Neuronal stem cell (in vitro differentiated cells): Measurements from ENCODE around the gene AZU1.

Experiments
- DNase-seq: peaks from one replicate; pipeline ENCODE4 v3.0.0-alpha.2; 2013; ENCODE audit warnings: low spot score
- H2AFZ ChIP-seq: one replicate; pipeline ENCODE4 v1.6.1; 2013; ENCODE audit warnings: mild to moderate bottlenecking, low read length, inconsistent platforms
- H2AK5ac ChIP-seq: 2 replicates; pipeline ENCODE4 v1.6.1; 2013; ENCODE audit warnings: low read depth, mild to moderate bottlenecking, inconsistent platforms, low read length, moderate library complexity, mixed read lengths
- H2BK120ac ChIP-seq: 2 replicates; pipeline ENCODE4 v1.6.1; 2013; ENCODE audit warnings: low read depth, mild to moderate bottlenecking, inconsistent platforms, low read length, moderate library complexity, mixed read lengths
- H2BK12ac ChIP-seq: one replicate; pipeline ENCODE4 v1.6.1; 2013; ENCODE audit warnings: low read length, inconsistent platforms
- H2BK15ac ChIP-seq: 2 replicates; pipeline ENCODE4 v1.6.1; 2013; ENCODE audit warnings: mild to moderate bottlenecking, low read length, inconsistent platforms, mixed read lengths
- H2BK5ac ChIP-seq: one replicate; pipeline ENCODE4 v1.6.1; 2013; ENCODE audit warnings: inconsistent platforms, mild to moderate bottlenecking, low read length, moderate library complexity
- H3K14ac ChIP-seq: one replicate; pipeline ENCODE4 v1.6.1; 2013; ENCODE audit warnings: low read length, inconsistent platforms
- H3K18ac ChIP-seq: 2 replicates; pipeline ENCODE4 v1.6.1; 2013; ENCODE audit warnings: low read length, inconsistent platforms
- H3K23ac ChIP-seq: 2 replicates; pipeline ENCODE4 v1.6.1; 2013; ENCODE audit warnings: low read depth, mild to moderate bottlenecking, mixed read lengths, low read length, inconsistent platforms; ENCODE audit not compliant: poor library complexity
- H3K27ac ChIP-seq: replicated peaks from 3 replicates; pipeline ENCODE4 v1.5.1; 2013; ENCODE audit warnings: low read length, inconsistent platforms
- H3K27me3 ChIP-seq, 3 experiments: 2 replicates each; pipeline ENCODE4 v1.6.1; 2013; ENCODE audit warnings: low read length in 3 of 3, mild to moderate bottlenecking in 2 of 3, inconsistent platforms in 1 of 3, low read depth in 1 of 3, mixed read lengths in 1 of 3, moderate library complexity in 1 of 3; ENCODE audit not compliant: control insufficient read depth in 3 of 3, insufficient read depth in 3 of 3
- H3K36me3 ChIP-seq, 2 donors: replicated peaks in 1 of 2; 2 replicates each; pipeline ENCODE4 v1.6.1; 2013; ENCODE audit warnings: low read length in 2 of 2; ENCODE audit not compliant: control insufficient read depth in 2 of 2, insufficient read depth in 2 of 2
- H3K4ac ChIP-seq: 2 replicates; pipeline ENCODE4 v1.6.1; 2013; ENCODE audit warnings: inconsistent platforms, mild to moderate bottlenecking, low read length, moderate library complexity
- H3K4me1 ChIP-seq, 2 donors: 1 replicate in 1 of 2; 2 replicates in 1 of 2; pipeline ENCODE4 v1.6.1; 2013; ENCODE audit warnings: low read length in 2 of 2, low read depth in 1 of 2; ENCODE audit not compliant: control insufficient read depth in 2 of 2, insufficient read depth in 1 of 2
- H3K4me2 ChIP-seq: one replicate; pipeline ENCODE4 v1.6.1; 2013; ENCODE audit warnings: mild to moderate bottlenecking, low read length, inconsistent platforms; ENCODE audit not compliant: insufficient read depth, poor library complexity, severe bottlenecking
- H3K4me3 ChIP-seq, 2 donors: 2 replicates each; pipeline ENCODE4 v1.5.1; 2013; ENCODE audit warnings: low read length in 2 of 2, mild to moderate bottlenecking in 2 of 2, inconsistent platforms in 1 of 2, moderate library complexity in 1 of 2
- H3K79me1 ChIP-seq: one replicate; pipeline ENCODE4 v1.6.1; 2013; ENCODE audit warnings: low read depth, mild to moderate bottlenecking, inconsistent platforms, low read length, moderate library complexity
- H3K9ac ChIP-seq: one replicate; pipeline ENCODE4 v1.6.1; 2013; ENCODE audit warnings: mild to moderate bottlenecking, low read depth, low read length, inconsistent platforms; ENCODE audit not compliant: poor library complexity
- H3K9me3 ChIP-seq, 2 donors: replicated peaks in 1 of 2; 2 replicates each; pipeline versions ENCODE3 to v1.6.1; 2013; ENCODE audit warnings: low read length in 2 of 2, mild to moderate bottlenecking in 2 of 2, inconsistent platforms in 1 of 2, low read depth in 1 of 2, mixed read lengths in 1 of 2, moderate library complexity in 1 of 2; ENCODE audit not compliant: control insufficient read depth in 2 of 2, insufficient read depth in 1 of 2
- H4K8ac ChIP-seq: one replicate; pipeline ENCODE4 v1.6.1; 2013; ENCODE audit warnings: low read depth, mild to moderate bottlenecking, inconsistent platforms, low read length, moderate library complexity
- H4K91ac ChIP-seq: one replicate; pipeline ENCODE4 v1.6.1; 2013; ENCODE audit warnings: low read length, low read depth, mild to moderate bottlenecking, inconsistent platforms; ENCODE audit not compliant: poor library complexity
- WGBS, 2 donors: extraction: QIAGEN DNeasy Blood & Tissue Kit; methylation state at CpG; one replicate each; pipeline ENCODE4 v1.1.7; 2013; ENCODE audit warnings: missing lambda C conversion rate in 2 of 2, mixed read lengths in 1 of 2; ENCODE audit not compliant: insufficient read length in 2 of 2, insufficient replicate concordance in 1 of 2; ENCODE audit errors: extremely low coverage in 2 of 2; 5-methylcytosine and 5-hydroxymethylcytosine counted together

Gene AZU1

DNA sequence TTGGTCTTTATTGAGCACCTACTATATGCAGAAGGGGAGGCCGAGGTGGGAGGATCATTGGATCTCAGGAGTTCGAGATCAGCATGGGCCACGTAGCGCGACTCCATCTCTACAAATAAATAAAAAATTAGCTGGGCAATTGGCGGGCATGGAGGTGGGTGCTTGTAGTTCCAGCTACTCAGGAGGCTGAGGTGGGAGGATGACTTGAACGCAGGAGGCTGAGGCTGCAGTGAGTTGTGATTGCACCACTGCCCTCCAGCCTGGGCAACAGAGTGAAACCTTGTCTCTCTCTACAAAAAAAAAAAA lies 35.6 kb downstream of the AZU1 start:
- Histone ChIP-seq H3K36me3 (peaks cover 3 to 11% of the 10 kb centered on the region in 2 donors), H3K4me2 (no peak overlapping the region), H3K27ac (no peak overlapping the region), H3K4me1 (peaks cover 2 to 8% of the 10 kb centered on the region in 2 donors), H3K23ac (peak overlapping the region; percentile 91), H3K14ac (no peak overlapping the region), H2BK15ac (no peak overlapping the region), H2BK120ac (no peak overlapping the region), H2AFZ (no peak overlapping the region), H2BK12ac (no peak overlapping the region), H3K18ac (peak overlapping the region; percentile 90), H2BK5ac (peak overlapping the region; percentile 66), H3K79me1 (peaks cover 5% of the 10 kb centered on the region), H3K9me3 (peaks cover 0 to 7% of the 10 kb centered on the region in 2 donors), H3K4ac (no peak overlapping the region), H3K27me3 (peaks cover 18 to 42% (median 19%) of the 10 kb centered on the region in 3 experiments), H2AK5ac (no peak overlapping the region), H3K9ac (no peak overlapping the region), H3K4me3 (no peak overlapping the region), H4K91ac (no peak overlapping the region), H4K8ac (no peak overlapping the region)
- DNase-seq = no peak
- WGBS, 2 donors = no CpG with 5 or more reads among the region's 7 CpGs

DNA sequence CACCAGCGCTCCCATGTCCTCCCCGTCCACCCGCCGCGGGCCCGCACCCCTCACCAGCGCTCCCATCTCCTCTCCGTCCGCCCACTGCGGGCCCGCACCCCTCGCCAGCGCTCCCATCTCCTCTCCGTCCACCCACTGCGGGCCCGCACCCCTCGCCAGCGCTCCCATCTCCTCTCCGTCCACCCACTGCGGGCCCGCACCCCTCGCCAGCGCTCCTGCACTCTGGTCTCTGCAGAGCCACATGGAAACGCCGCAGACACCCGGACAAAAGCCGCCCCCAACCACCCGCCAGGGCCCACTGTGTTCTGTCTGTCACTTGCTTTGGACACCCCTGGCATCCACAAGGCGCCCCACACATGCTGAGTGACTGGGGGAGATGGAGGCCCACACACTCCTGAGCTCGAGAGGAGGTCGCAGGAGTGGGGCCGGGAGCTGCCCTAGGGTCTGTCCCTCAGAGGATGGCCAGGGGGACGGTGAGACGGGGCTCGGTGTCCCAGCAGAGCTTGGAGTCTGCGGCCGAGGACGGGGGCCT lies 39.2 kb downstream of the AZU1 start:
- Histone ChIP-seq H3K14ac (no peak overlapping the region), H3K4ac (no peak overlapping the region), H4K91ac (no peak overlapping the region), H2BK5ac (no peak overlapping the region), H3K23ac (no peak overlapping the region), H2BK120ac (no peak overlapping the region), H3K4me3 (no peak overlapping the region), H3K36me3 (peaks cover 22 to 43% of the 10 kb centered on the region in 2 donors), H3K9ac (peak overlapping the region; percentile 77), H3K9me3 (peaks cover 0 to 5% of the 10 kb centered on the region in 2 donors), H3K27ac (no peak overlapping the region), H2BK12ac (no peak overlapping the region), H4K8ac (no peak overlapping the region), H3K4me2 (no peak overlapping the region), H3K18ac (peak overlapping the region; percentile 64), H3K27me3 (peaks cover 0 to 11% (median 4%) of the 10 kb centered on the region in 3 experiments), H2AFZ (no peak overlapping the region), H3K79me1 (peaks cover 1% of the 10 kb centered on the region), H2BK15ac (no peak overlapping the region), H2AK5ac (no peak overlapping the region), H3K4me1 (peaks cover 0 to 5% of the 10 kb centered on the region in 2 donors)
- DNase-seq = no peak
- WGBS, 2 donors = no CpG with 5 or more reads among the region's 38 CpGs

DNA sequence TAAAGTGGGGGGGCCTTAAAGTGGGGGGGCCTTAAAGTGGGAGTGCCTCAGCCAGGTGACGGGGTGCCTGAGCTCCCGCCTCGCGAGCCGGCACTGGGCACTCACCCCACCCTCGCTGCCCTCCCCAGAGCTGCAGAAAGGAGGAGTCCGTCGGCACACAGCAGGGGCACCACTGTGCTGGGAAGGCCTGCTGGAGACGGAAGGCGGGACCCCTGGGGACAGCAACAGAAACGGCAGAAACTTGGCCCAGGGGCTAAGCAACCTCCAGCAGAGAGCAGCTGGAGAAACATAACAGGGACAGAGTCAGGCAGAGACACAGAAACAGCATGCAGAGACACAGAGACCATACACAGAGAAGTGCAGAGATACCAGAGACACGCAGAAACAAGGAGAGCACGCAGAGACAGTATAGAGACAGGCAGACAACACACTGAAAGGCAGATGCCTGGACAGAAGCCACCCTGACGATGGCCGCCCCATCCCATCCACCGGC lies 39.7 kb downstream of the AZU1 start:
- H3K9ac ChIP-seq = peak overlapping the region; percentile 77
- H3K23ac ChIP-seq = no peak overlapping the region
- peaks cover 0 to 10% (median 4%) of the 10 kb centered on the region in 3 experiments for H3K27me3 ChIP-seq
- H3K18ac ChIP-seq = peak overlapping the region; percentile 67
- no peak overlapping the region for H3K4me3 ChIP-seq
- H3K27ac ChIP-seq = no peak overlapping the region
- H3K14ac ChIP-seq = no peak overlapping the region
- no peak overlapping the region for H3K4ac ChIP-seq
- no peak overlapping the region for H2BK5ac ChIP-seq
- no peak overlapping the region for H2BK15ac ChIP-seq
- peaks cover 0 to 5% of the 10 kb centered on the region in 2 donors for H3K9me3 ChIP-seq
- H3K4me2 ChIP-seq = no peak overlapping the region
- H2BK12ac ChIP-seq = no peak overlapping the region
- H4K91ac ChIP-seq = no peak overlapping the region
- peaks cover 22 to 47% of the 10 kb centered on the region in 2 donors for H3K36me3 ChIP-seq
- no peak overlapping the region for H2AK5ac ChIP-seq
- H4K8ac ChIP-seq = no peak overlapping the region
- H3K4me1 ChIP-seq = peaks cover 0 to 5% of the 10 kb centered on the region in 2 donors
- no CpG with 5 or more reads among the region's 16 CpGs for WGBS, 2 donors
- H2BK120ac ChIP-seq = no peak overlapping the region
- H3K79me1 ChIP-seq = peaks cover 1% of the 10 kb centered on the region
- H2AFZ ChIP-seq = no peak overlapping the region
- DNase-seq = no peak

DNA sequence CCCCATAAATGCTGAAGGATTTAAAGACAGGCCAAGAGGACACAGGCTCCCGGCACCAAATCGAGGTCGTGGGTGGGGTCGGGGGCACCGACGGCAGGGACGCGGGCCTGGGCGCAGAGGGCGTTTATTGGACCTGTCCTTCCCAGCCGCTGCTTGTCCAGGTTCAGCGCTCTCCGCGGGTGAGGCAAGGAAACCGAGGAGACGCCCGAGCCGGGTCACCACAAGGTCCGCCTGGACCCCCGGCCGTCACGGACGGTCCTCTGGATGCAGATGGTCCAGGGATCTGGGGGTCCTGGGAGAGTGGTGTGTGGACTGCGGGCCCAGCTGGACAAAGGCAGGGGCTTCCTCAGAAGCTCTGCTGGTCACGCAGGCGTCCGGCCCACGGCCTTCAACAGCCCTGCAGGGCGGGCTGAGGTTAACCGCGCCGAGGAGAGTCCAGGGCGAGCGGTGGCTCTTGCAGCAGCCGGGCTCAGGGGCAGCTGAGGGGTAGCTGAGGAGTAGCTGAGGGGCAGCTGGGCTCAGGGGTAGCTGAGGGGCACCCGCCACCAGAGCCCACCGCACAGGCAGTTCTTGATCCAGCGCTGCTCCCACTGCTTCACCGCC lies 40.3 kb downstream of the AZU1 start:
- no peak overlapping the region for H2BK15ac ChIP-seq
- H3K4ac ChIP-seq = no peak overlapping the region
- peaks cover 22 to 47% of the 10 kb centered on the region in 2 donors for H3K36me3 ChIP-seq
- H3K18ac ChIP-seq = no peak overlapping the region
- no peak overlapping the region for H2AK5ac ChIP-seq
- peaks cover 0 to 3% of the 10 kb centered on the region in 2 donors for H3K9me3 ChIP-seq
- peaks cover 0 to 5% of the 10 kb centered on the region in 2 donors for H3K4me1 ChIP-seq
- DNase-seq = no peak
- no peak overlapping the region for H3K4me2 ChIP-seq
- no peak overlapping the region for H2BK5ac ChIP-seq
- no peak overlapping the region for H3K9ac ChIP-seq
- H3K14ac ChIP-seq = no peak overlapping the region
- no peak overlapping the region for H2BK120ac ChIP-seq
- H4K8ac ChIP-seq = no peak overlapping the region
- WGBS, 2 donors = no CpG with 5 or more reads among the region's 39 CpGs
- peak overlapping the region; percentile 91 for H3K23ac ChIP-seq
- H4K91ac ChIP-seq = no peak overlapping the region
- H3K79me1 ChIP-seq = peaks cover 1% of the 10 kb centered on the region
- no peak overlapping the region for H2BK12ac ChIP-seq
- no peak overlapping the region for H3K27ac ChIP-seq
- no peak overlapping the region for H2AFZ ChIP-seq
- H3K4me3 ChIP-seq = no peak overlapping the region
- H3K27me3 ChIP-seq = peaks cover 0 to 5% (median 2%) of the 10 kb centered on the region in 3 experiments
